ENCODE results near the gene SHISA2.

- TF ChIP-seq CTCF (IDR thresholded peaks at IDR 0.05) (no peak), POLR2A (IDR thresholded peaks at IDR 0.05) (no peak)
Measured at GRCh38 chr13:26016189-26016588, 35.6 kb downstream of the SHISA2 start.

Measured in suprapubic skin (tissue), 3 donors.